HEK293 (cell line): Measurements from ENCODE around the gene HRCT1.

ENCODE experiments used
- CTCF ChIA-PET: fragments of 350-600 bp; formaldehyde crosslinking; extraction: SDS; loops from one replicate; lab custom pipeline; 2021; ENCODE audit warnings: antibody characterized with exemption; lab: Yijun Ruan, JAX
- POLR2A ChIA-PET: fragments of 300-600 bp; formaldehyde crosslinking; extraction: SDS; loops from one replicate; lab custom pipeline; 2020; ENCODE audit warnings: antibody characterized with exemption, inconsistent platforms; lab: Yijun Ruan, JAX
- H3K27ac ChIP-seq: fragments of 200-500 bp; sonication (Bioruptor generic); 2 replicates; pipeline ENCODE4 v1.5.1; 2014; ENCODE audit warnings: low read depth, low read length, control low read depth, inconsistent platforms; ENCODE audit errors: extremely low read depth
- H3K36me3 ChIP-seq, 2 experiments: fragments of 200-500 bp in 1 of 2; sonication (Bioruptor generic) in 1 of 2; 1 replicate in 1 of 2; 2 replicates in 1 of 2; pipeline ENCODE4 v1.5.1; 2014 to 2017; ENCODE audit warnings: inconsistent platforms in 2 of 2, low read length in 2 of 2; ENCODE audit not compliant: control insufficient read depth in 2 of 2, insufficient read depth in 1 of 2
- H3K4me1 ChIP-seq: fragments of 200-500 bp; sonication (Bioruptor generic); 2 replicates; pipeline ENCODE4 v1.5.1; 2014; ENCODE audit warnings: mild to moderate bottlenecking, low read length, inconsistent platforms; ENCODE audit not compliant: control insufficient read depth, insufficient read depth
- H3K4me3 ChIP-seq: 2 replicates; pipeline ENCODE4 v1.5.1; 2011; ENCODE audit warnings: low read depth, mild to moderate bottlenecking, control low read depth, low read length, moderate library complexity
- H3K9me3 ChIP-seq: fragments of 200-500 bp; sonication (Bioruptor generic); 2 replicates; pipeline ENCODE4 v1.5.1; 2014; ENCODE audit warnings: low read depth, low read length, inconsistent platforms; ENCODE audit not compliant: control insufficient read depth, insufficient read depth
- CTCF ChIP-seq: fragments of 450-650 bp; formaldehyde crosslinking; IDR thresholded peaks from 2 replicates; pipeline ENCODE4 v1.5.1; 2016; ENCODE audit warnings: missing biosample characterization, missing genetic modification characterization
- SALL2 ChIP-seq: fragments of 450-650 bp; formaldehyde crosslinking; IDR thresholded peaks from 2 replicates; pipeline ENCODE4 v1.5.0; 2017; ENCODE audit warnings: missing biosample characterization, mild to moderate bottlenecking, missing genetic modification characterization, borderline replicate concordance
- SETDB1 ChIP-seq: IDR thresholded peaks from one replicate; pipeline ENCODE4 v1.6.1; 2017; ENCODE audit warnings: mild to moderate bottlenecking, low read length, moderate library complexity, mixed read lengths; ENCODE audit not compliant: insufficient read length
- SP2 ChIP-seq: fragments of 450-650 bp; formaldehyde crosslinking; IDR thresholded peaks from 2 replicates; pipeline ENCODE4 v1.5.1; 2016; ENCODE audit warnings: missing biosample characterization, missing genetic modification characterization
- YY1 ChIP-seq: fragments of 450-650 bp; formaldehyde crosslinking; IDR thresholded peaks from 2 replicates; pipeline ENCODE4 v1.5.1; 2018; ENCODE audit warnings: missing biosample characterization, missing genetic modification characterization
- ZBTB11 ChIP-seq: fragments of 450-650 bp; formaldehyde crosslinking; conservative IDR thresholded peaks from 2 replicates; pipeline ENCODE4 v1.5.1; 2016; ENCODE audit warnings: low read depth, missing biosample characterization, missing genetic modification characterization
- ZBTB7A ChIP-seq: fragments of 450-650 bp; formaldehyde crosslinking; IDR thresholded peaks from 2 replicates; pipeline ENCODE4 v1.5.1; 2016; ENCODE audit warnings: low read depth, missing biosample characterization, missing genetic modification characterization
- ZIC2 ChIP-seq: fragments of 450-650 bp; formaldehyde crosslinking; IDR thresholded peaks from 2 replicates; pipeline ENCODE4 v1.5.1; 2016; ENCODE audit warnings: missing biosample characterization, missing genetic modification characterization
- ZNF112 ChIP-seq: fragments of 450-650 bp; formaldehyde crosslinking; IDR thresholded peaks from 2 replicates; pipeline ENCODE4 v1.5.0; 2017; ENCODE audit warnings: missing biosample characterization, missing genetic modification characterization
- ZNF114 ChIP-seq: fragments of 450-650 bp; formaldehyde crosslinking; IDR thresholded peaks from 2 replicates; pipeline ENCODE4 v1.5.0; 2017; ENCODE audit warnings: missing biosample characterization, missing genetic modification characterization
- ZNF133 ChIP-seq: fragments of 450-650 bp; formaldehyde crosslinking; IDR thresholded peaks from 2 replicates; pipeline ENCODE4 v1.5.1; 2016; ENCODE audit warnings: missing biosample characterization, missing genetic modification characterization
- ZNF274 ChIP-seq, 2 experiments: fragments of 200-500 bp in 1 of 2; fragments of 450-650 bp in 1 of 2; sonication (Bioruptor generic) in 1 of 2; formaldehyde crosslinking in 1 of 2; IDR thresholded peaks; 2 replicates each; pipeline versions ENCODE4 v1.5.1 to v1.6.1; 2014 to 2016; ENCODE audit warnings: borderline replicate concordance in 1 of 2, inconsistent platforms in 1 of 2, low read length in 1 of 2, missing biosample characterization in 1 of 2, missing genetic modification characterization in 1 of 2
- ZNF335 ChIP-seq: fragments of 450-650 bp; formaldehyde crosslinking; conservative IDR thresholded peaks from 2 replicates; pipeline ENCODE4 v1.5.1; 2016; ENCODE audit warnings: missing biosample characterization, missing genetic modification characterization
- ZNF362 ChIP-seq: fragments of 450-650 bp; formaldehyde crosslinking; IDR thresholded peaks from 2 replicates; pipeline ENCODE4 v1.5.1; 2016; ENCODE audit warnings: missing biosample characterization, missing genetic modification characterization
- ZNF398 ChIP-seq: fragments of 450-650 bp; formaldehyde crosslinking; IDR thresholded peaks from 2 replicates; pipeline ENCODE4 v1.5.1; 2017; ENCODE audit warnings: missing biosample characterization, missing genetic modification characterization
- ZNF423 ChIP-seq: fragments of 450-650 bp; formaldehyde crosslinking; IDR thresholded peaks from 2 replicates; pipeline ENCODE4 v1.5.1; 2016; ENCODE audit warnings: missing biosample characterization, missing genetic modification characterization
- ZNF521 ChIP-seq: fragments of 450-650 bp; formaldehyde crosslinking; IDR thresholded peaks from 2 replicates; pipeline ENCODE4 v1.5.1; 2017; ENCODE audit warnings: missing biosample characterization, mild to moderate bottlenecking, missing genetic modification characterization
- ZNF561 ChIP-seq: fragments of 450-650 bp; IDR thresholded peaks from 2 replicates; pipeline ENCODE4 v1.5.1; 2018; ENCODE audit warnings: missing biosample characterization, missing genetic modification characterization, borderline replicate concordance
- ZNF791 ChIP-seq: fragments of 450-650 bp; formaldehyde crosslinking; IDR thresholded peaks from 2 replicates; pipeline ENCODE4 v1.5.1; 2016; ENCODE audit warnings: missing biosample characterization, missing genetic modification characterization
- ZNF792 ChIP-seq: fragments of 450-650 bp; formaldehyde crosslinking; IDR thresholded peaks from 2 replicates; pipeline ENCODE4 v1.5.1; 2016; ENCODE audit warnings: missing biosample characterization, missing genetic modification characterization

Gene HRCT1

GRCh38 chr9:35918780-35919179 is 12.8 kb downstream of the HRCT1 start:
- no peak for TF ChIP-seq ZNF521
- TF ChIP-seq ZNF133 (tag by site-specific recombination), result no peak
- TF ChIP-seq ZIC2, result no peak
- no peak for TF ChIP-seq SALL2 (tag by site-specific recombination)
- no peak for TF ChIP-seq YY1 (tag by site-specific recombination)
- no peak for TF ChIP-seq ZNF792
- no peak for TF ChIP-seq ZBTB11 (tag by site-specific recombination)
- no peak for TF ChIP-seq ZNF112
- TF ChIP-seq ZNF398 (tag by site-specific recombination), result no peak
- no peak for TF ChIP-seq SETDB1
- no peak for TF ChIP-seq ZNF791
- TF ChIP-seq ZNF561 (tag by site-specific recombination), result no peak
- TF ChIP-seq ZBTB7A (tag by site-specific recombination), result no peak
- no peaks in the 10 kb centered on the region for H3K36me3 ChIP-seq
- ChIA-PET CTCF (interaction anchor here (1.2 to 6.5 kb wide), 3 partner anchors 8 to 27 kb away, joined by 4 to 45 read pairs (median 6); partner anchors contain the start of gene SPAAR), POLR2A (no interaction called here)
- no peaks in the 10 kb centered on the region for H3K9me3 ChIP-seq
- H3K4me1 ChIP-seq, result no peaks in the 10 kb centered on the region
- H3K27ac ChIP-seq, result no peak overlapping the region
- H3K4me3 ChIP-seq, result no peak overlapping the region

- Histone ChIP-seq H3K36me3 (no peaks in the 10 kb centered on the region), H3K9me3 (no peaks in the 10 kb centered on the region), H3K4me1 (no peaks in the 10 kb centered on the region), H3K4me3 (no peak overlapping the region), H3K27ac (no peak overlapping the region)
- CTCF ChIA-PET, result interaction anchor here (1.2 to 6.5 kb wide), 3 partner anchors 8 to 26 kb away, joined by 4 to 45 read pairs (median 6); partner anchors contain the start of gene SPAAR
- no peak for TF ChIP-seq ZNF114 (tag by site-specific recombination)
- POLR2A ChIA-PET, result interaction anchor here (0.7 to 0.9 kb wide), 2 partner anchors 14 to 271 kb away, joined by 3 to 4 read pairs; partner anchors contain the start of gene HRCT1
These were observed 13.4 kb downstream of the HRCT1 start for GRCh38 chr9:35919212-35920008.

GRCh38 chr9:35920051-35920620 is 14.1 kb downstream of the HRCT1 start:
- no peaks in the 10 kb centered on the region for H3K9me3 ChIP-seq
- no peak overlapping the region for H3K4me3 ChIP-seq
- TF ChIP-seq ZNF335 (tag by site-specific recombination) (no peak), ZNF362 (tag by site-specific recombination) (no peak), SP2 (no peak), CTCF (tag by site-specific recombination) (no peak), ZNF274 (IDR thresholded peaks at IDR 0.05; ENCODE audit: low read length) (no peak), ZNF274 (tag by site-specific recombination; IDR thresholded peaks at IDR 0.05; ENCODE audit: borderline replicate concordance) (no peak), ZNF423 (no peak)
- ChIA-PET POLR2A (interaction anchor here (0.7 to 0.9 kb wide), 2 partner anchors 14 to 270 kb away, joined by 3 to 4 read pairs; partner anchors contain the start of gene HRCT1), CTCF (interaction anchor here (0.7 to 6.5 kb wide), 7 partner anchors 9 to 91 kb away, joined by 4 to 45 read pairs (median 5); partner anchors contain the start of gene SPAAR)
- no peaks in the 10 kb centered on the region for H3K36me3 ChIP-seq
- H3K27ac ChIP-seq, result no peak overlapping the region
- no peaks in the 10 kb centered on the region for H3K4me1 ChIP-seq
